ENCODE results near the gene ACLY.
A peak's percentile ranks its signal among the peaks of the same experiment; 100 is the strongest.

The ACLY gene

DNA sequence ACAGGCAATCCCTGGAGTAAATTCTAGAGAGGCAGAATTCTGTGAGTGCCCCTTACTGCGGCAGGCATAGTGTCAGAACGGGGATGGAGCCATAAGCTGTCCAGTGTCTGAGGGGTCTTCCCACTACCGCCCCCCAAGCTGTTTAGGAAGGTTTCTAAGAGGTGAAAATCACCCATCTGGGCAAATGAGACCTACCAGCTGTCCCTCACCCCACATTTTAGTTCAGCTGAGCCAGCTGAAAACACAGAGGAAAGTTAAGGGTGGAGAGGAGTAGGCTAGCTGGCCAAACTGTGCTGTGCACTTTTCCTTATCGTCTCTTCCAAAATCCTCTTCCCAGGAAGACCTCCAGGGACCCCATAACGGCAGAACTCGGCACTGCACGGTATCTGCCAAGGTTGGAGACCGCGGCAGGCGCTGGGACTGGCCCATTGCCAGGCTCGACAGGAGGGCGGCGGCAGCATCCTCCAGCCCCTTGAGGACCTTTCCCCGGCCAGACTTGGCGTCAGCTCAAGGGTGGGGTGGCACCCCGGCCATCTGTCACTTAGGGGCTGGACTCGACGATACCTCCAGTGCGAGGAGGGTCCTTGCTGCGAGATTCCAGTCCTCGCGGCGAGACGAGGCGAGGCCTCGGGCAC, 955 bp downstream of the ACLY start:
- DNase-seq: peak; percentile 54
- in situ Hi-C loops (cut with HindIII; ENCODE audit: low pct_ligation_motif_present, low pct_unique_long_range_greater_than_20kb, low sequenced_read_pairs): no loop called here

GRCh38 chr17:41917192-41917591, 1.6 kb downstream of the ACLY start:
- DNase-seq: peak; percentile 52
- in situ Hi-C loops (cut with HindIII; ENCODE audit: low pct_ligation_motif_present, low pct_unique_long_range_greater_than_20kb, low sequenced_read_pairs): no loop called here

GRCh38 chr17:41915566-41915965, 3.2 kb downstream of the ACLY start:
- in situ Hi-C loops (cut with HindIII; ENCODE audit: low pct_ligation_motif_present, low pct_unique_long_range_greater_than_20kb, low sequenced_read_pairs): no loop called here
- DNase-seq: no peak

GRCh38 chr17:41915020-41915419, 3.7 kb downstream of the ACLY start:
- in situ Hi-C loops (cut with HindIII; ENCODE audit: low pct_ligation_motif_present, low pct_unique_long_range_greater_than_20kb, low sequenced_read_pairs): no loop called here
- DNase-seq: no peak

DNA sequence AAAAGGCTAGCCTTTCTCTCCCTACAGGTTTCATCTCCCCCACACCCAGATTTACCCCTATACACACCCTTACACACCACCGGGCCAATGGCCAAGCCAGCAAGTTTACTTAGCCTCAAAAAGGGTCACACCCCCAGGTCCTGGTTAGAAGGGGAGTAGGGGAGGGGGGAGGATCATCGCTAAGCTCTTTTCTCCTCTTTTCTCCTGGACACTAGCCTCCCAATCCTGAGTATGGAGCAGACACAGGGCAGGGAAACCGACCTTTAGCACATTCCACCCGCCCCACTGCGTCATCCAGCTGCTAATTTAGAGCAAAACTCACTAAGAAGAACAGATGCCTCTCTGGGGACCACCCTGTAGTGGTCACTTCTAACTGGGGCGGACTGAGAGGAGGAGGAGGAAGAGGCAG, 4.4 kb downstream of the ACLY start:
- in situ Hi-C loops (cut with HindIII; ENCODE audit: low pct_ligation_motif_present, low pct_unique_long_range_greater_than_20kb, low sequenced_read_pairs): no loop called here
- DNase-seq: no peak

DNA sequence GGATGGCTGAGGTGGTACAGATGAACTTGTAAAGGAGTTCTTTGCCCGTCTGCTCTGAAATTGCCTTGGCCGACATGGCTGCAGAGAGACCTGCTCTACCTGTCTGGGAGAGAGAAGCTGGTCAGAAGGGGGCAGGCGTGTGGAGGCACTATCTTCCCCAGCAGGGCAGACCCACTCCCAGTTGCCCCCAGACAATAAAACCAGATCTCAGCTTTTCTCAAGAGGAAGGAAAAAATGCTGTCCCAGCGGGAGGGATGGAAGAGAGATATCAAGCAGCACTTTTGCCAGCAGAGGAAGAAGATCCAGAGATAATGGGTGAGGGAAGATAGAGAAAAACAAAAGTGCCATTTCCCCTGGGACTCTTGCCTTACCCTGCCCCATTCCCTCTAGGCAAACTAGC, 5.0 kb downstream of the ACLY start:
- DNase-seq: no peak
- in situ Hi-C loops (cut with HindIII; ENCODE audit: low pct_ligation_motif_present, low pct_unique_long_range_greater_than_20kb, low sequenced_read_pairs): no loop called here

- no peak for DNase-seq
- in situ Hi-C loops (cut with HindIII; ENCODE audit: low pct_ligation_motif_present, low pct_unique_long_range_greater_than_20kb, low sequenced_read_pairs): no loop called here
These were observed 5.8 kb downstream of the ACLY start for GRCh38 chr17:41912925-41913324.

GRCh38 chr17:41910701-41911391, 7.9 kb downstream of the ACLY start:
- in situ Hi-C loops (cut with HindIII; ENCODE audit: low pct_ligation_motif_present, low pct_unique_long_range_greater_than_20kb, low sequenced_read_pairs): no loop called here
- DNase-seq: peak; percentile 99

- in situ Hi-C loops (cut with HindIII; ENCODE audit: low pct_ligation_motif_present, low pct_unique_long_range_greater_than_20kb, low sequenced_read_pairs): no loop called here
- no peak for DNase-seq
These were observed 9.7 kb downstream of the ACLY start for GRCh38 chr17:41909088-41909487.

GRCh38 chr17:41907633-41908539, 10.9 kb downstream of the ACLY start:
- in situ Hi-C loops (cut with HindIII; ENCODE audit: low pct_ligation_motif_present, low pct_unique_long_range_greater_than_20kb, low sequenced_read_pairs): no loop called here
- DNase-seq: peak; percentile 99

DNA sequence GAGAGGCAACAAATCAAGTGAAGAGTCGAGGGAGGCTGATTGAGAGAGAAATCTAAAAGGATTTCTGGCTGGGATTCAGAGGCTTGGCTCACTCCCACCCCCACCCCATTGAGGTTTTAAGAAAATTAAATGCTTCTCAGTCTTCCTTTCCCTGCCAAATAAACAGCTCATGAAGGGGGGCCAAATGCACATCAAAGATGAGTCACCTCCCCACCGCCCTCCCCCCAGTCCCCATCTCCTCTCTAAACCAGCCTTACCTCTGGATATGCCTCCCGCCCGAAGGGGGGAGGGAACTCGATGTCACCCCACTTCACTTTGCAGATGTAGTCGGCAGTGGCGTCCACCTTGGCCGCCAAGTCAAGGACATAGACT, 11.6 kb downstream of the ACLY start:
- DNase-seq: peak; percentile 56
- in situ Hi-C loops (cut with HindIII; ENCODE audit: low pct_ligation_motif_present, low pct_unique_long_range_greater_than_20kb, low sequenced_read_pairs): no loop called here

DNA sequence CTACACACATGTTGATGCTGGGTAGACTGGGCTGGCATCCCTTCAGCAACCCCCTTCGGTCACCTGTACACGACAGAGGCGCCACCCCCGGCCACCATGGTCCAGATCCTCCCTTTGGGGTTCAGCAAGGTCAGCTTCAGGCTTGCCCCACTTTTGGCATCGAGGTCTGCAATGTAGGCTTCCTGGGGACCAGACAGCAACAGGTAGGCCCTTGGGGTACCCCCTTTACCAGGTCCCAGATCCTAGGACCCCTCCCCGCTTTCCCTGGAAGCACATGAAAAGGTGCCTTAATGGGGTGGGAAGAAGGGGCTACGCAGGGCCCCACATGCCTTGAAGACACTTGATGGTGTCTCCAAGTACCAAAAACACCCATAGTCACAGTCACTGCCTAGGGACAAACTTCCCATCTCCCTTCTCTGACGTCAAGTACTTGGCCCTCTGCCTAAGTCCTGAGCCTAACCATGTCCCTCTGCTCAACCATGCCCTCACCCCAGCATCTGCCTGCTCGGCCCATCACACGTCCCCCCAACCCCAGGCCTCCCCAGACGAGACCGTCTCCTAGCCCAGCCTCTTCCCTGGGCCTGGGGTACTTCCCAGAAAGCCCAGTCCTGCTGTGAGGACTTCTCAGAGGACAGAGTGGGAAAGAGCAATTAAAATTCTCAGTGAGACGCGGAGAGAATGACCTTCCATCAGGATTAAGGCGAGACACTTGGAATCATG, 12.1 kb downstream of the ACLY start:
- in situ Hi-C loops (cut with HindIII; ENCODE audit: low pct_ligation_motif_present, low pct_unique_long_range_greater_than_20kb, low sequenced_read_pairs): no loop called here
- DNase-seq: no peak

DNA sequence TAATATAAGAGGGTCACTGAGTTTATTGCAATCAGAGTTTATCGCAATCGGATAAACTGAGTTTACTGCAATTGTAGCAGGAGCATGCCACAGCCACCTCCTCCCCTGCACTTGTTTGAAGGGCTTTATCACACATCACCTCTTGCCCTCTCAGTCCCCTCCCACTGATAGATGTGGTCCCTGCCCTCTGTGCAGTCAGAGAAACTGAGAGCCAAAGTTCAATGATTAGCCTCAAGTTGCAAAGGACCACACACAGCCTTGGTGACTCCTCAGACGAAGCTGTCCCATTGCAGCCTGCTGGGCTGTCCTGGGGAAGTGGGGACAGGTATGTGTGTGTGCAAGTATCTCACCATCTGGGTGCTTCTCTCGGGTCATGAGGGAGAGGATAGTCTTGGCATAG, 13.6 kb downstream of the ACLY start:
- in situ Hi-C loops (cut with HindIII; ENCODE audit: low pct_ligation_motif_present, low pct_unique_long_range_greater_than_20kb, low sequenced_read_pairs): no loop called here
- no peak for DNase-seq

- in situ Hi-C loops (cut with HindIII; ENCODE audit: low pct_ligation_motif_present, low pct_unique_long_range_greater_than_20kb, low sequenced_read_pairs): no loop called here
- no peak for DNase-seq
These were observed 14.4 kb downstream of the ACLY start for GRCh38 chr17:41904242-41904841.

DNA sequence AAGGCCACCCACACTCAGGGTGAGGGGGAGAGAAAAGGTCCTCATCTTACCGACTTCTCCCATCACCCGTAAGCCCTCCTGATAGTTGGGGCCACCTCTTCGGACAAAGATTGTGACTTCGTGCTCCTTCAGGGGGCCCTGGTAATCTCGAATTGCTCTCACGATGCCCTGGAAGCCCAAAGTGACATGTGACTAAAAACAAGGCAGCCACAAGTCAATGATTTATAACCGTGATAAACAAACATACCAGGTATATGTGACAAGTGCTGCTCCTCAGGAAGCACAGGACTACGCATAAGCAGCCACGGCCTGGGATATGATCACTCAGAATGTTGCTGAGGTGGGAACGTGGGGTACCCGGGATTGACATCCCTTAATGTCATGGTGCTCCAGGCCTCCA, 17.1 kb downstream of the ACLY start:
- in situ Hi-C loops (cut with HindIII; ENCODE audit: low pct_ligation_motif_present, low pct_unique_long_range_greater_than_20kb, low sequenced_read_pairs): no loop called here
- DNase-seq: no peak

- in situ Hi-C loops (cut with HindIII; ENCODE audit: low pct_ligation_motif_present, low pct_unique_long_range_greater_than_20kb, low sequenced_read_pairs): no loop called here
These were observed 22.0 kb downstream of the ACLY start for GRCh38 chr17:41896726-41897125.

GRCh38 chr17:41895617-41896016, 23.1 kb downstream of the ACLY start:
- in situ Hi-C loops (cut with HindIII; ENCODE audit: low pct_ligation_motif_present, low pct_unique_long_range_greater_than_20kb, low sequenced_read_pairs): no loop called here
- DNase-seq: no peak

More at GRCh38 chr17:41896726-41897125, 22.0 kb downstream of the ACLY start:
- DNase-seq: no peak

GRCh38 chr17:41894791-41895331, 23.9 kb downstream of the ACLY start:
- in situ Hi-C loops (cut with HindIII; ENCODE audit: low pct_ligation_motif_present, low pct_unique_long_range_greater_than_20kb, low sequenced_read_pairs): no loop called here
- peak; percentile 90 for DNase-seq

Measured in ACHN (cell line).